Left lung (tissue), 10 donors: ENCODE results near the gene SAMHD1. TPM values are rescaled to one million over a fixed set of nuclear protein-coding genes. Genes with fewer than 3 reads are reported as not detected.

ENCODE experiments used
- ATAC-seq: fragments of 200-7000 bp; cut with Tn5 transposase; one replicate; pipeline ENCODE4 v1.9.1; 2020; ENCODE audit warnings: moderate library complexity
- DNase-seq, 4 donors: peaks; one replicate each; pipeline ENCODE4 v3.0.0-alpha.2; 2013 to 2020
- H3K27ac ChIP-seq, 2 donors: fragments of 200-600 bp; sonication (generic) in 1 of 2; one replicate each; pipeline versions ENCODE4 v1.5.0 to v1.8.0; 2020 to 2021
- H3K27me3 ChIP-seq, 2 donors: fragments of 200-600 bp; sonication (generic) in 1 of 2; one replicate each; pipeline versions ENCODE4 v1.5.0 to v1.8.0; 2020 to 2021
- H3K36me3 ChIP-seq, 2 donors: fragments of 200-600 bp; sonication (generic) in 1 of 2; one replicate each; pipeline versions ENCODE4 v1.5.0 to v1.8.0; 2020 to 2021
- H3K4me1 ChIP-seq, 2 donors: fragments of 200-600 bp; one replicate each; pipeline ENCODE4 v1.8.0; 2021
- H3K4me3 ChIP-seq, 2 donors: fragments of 200-600 bp; sonication (generic) in 1 of 2; one replicate each; pipeline versions ENCODE4 v1.5.0 to v1.8.0; 2020 to 2021; ENCODE audit warnings: mild to moderate bottlenecking in 1 of 2
- H3K9me3 ChIP-seq, 2 donors: fragments of 200-600 bp; sonication (generic) in 1 of 2; one replicate each; pipeline versions ENCODE4 v1.5.0 to v1.8.0; 2020 to 2021
- CTCF ChIP-seq, 2 donors: fragments of 200-600 bp; sonication (generic) in 1 of 2; IDR thresholded peaks; one replicate each; pipeline versions ENCODE4 v1.5.0 to v1.8.0; 2021; ENCODE audit warnings: antibody characterized with exemption in 2 of 2
- intact Hi-C, 2 donors: fragments of 100-400 bp; cut with DNase I; formaldehyde crosslinking; loops; one replicate each; pipeline versions ENCODE4 v1.11.2 to v1.14.2; 2022
- polyA plus RNA-seq, 6 donors: library from polyadenylated mRNA; unstranded; fragments of 120-200 nt; gene quantifications; one replicate each; pipeline ENCODE4 v1.2.1, GENCODE V29; 2013; ENCODE audit not compliant: insufficient read length in 6 of 6
- total RNA-seq, 2 donors: library from RNA; stranded (reverse); fragmentation: NEBNext Ultra II Directional; extraction: Animal tissue kit (Norgen Biotek cat#: 25700); gene quantifications; one replicate each; pipeline ENCODE4 v1.2.1, GENCODE V29; 2021
- donor health status: DM: no; HTN: yes; CAD: no.
- donor health status: DM: no; HTN: no; CAD: no.

Gene SAMHD1
- total and polyA plus RNA-seq, 8 donors: 31.8 to 197 (median 38.7) TPM

GRCh38 chr20:36927704-36928103, 23.8 kb downstream of the SAMHD1 start:
- no peak overlapping the region for H3K4me3 ChIP-seq
- ATAC-seq (no peak), DNase-seq (no peak)
- peaks cover 0 to 100% of the 10 kb centered on the region in 2 donors for H3K36me3 ChIP-seq
- no peaks in the 10 kb centered on the region for H3K27me3 ChIP-seq
- H3K4me1 ChIP-seq: peaks cover 3 to 35% of the 10 kb centered on the region in 2 donors
- no peak for TF ChIP-seq CTCF (IDR thresholded peaks at IDR 0.05)
- H3K9me3 ChIP-seq: no peaks in the 10 kb centered on the region
- no peak overlapping the region for H3K27ac ChIP-seq
- intact Hi-C loops: no loop called here

- intact Hi-C loops: no loop called here
- no peak for ATAC-seq
- no peak for TF ChIP-seq CTCF (IDR thresholded peaks at IDR 0.05)
- Histone ChIP-seq H3K36me3 (peaks cover 0 to 100% of the 10 kb centered on the region in 2 donors), H3K27ac (no peak overlapping the region), H3K4me3 (no peak overlapping the region), H3K9me3 (no peaks in the 10 kb centered on the region), H3K4me1 (peaks cover 0 to 26% of the 10 kb centered on the region in 2 donors), H3K27me3 (no peaks in the 10 kb centered on the region)
- no peak for DNase-seq
These were observed 24.8 kb downstream of the SAMHD1 start for GRCh38 chr20:36926653-36927200.

- Histone ChIP-seq H3K4me3 (no peak overlapping the region), H3K4me1 (peaks cover 0 to 14% of the 10 kb centered on the region in 2 donors), H3K27me3 (no peaks in the 10 kb centered on the region), H3K27ac (no peak overlapping the region), H3K36me3 (peaks cover 0 to 100% of the 10 kb centered on the region in 2 donors), H3K9me3 (no peaks in the 10 kb centered on the region)
- no peak for ATAC-seq
- no peak for DNase-seq
- TF ChIP-seq CTCF (IDR thresholded peaks at IDR 0.05): no peak
- intact Hi-C loops: no loop called here
These were observed 26.3 kb downstream of the SAMHD1 start for GRCh38 chr20:36925234-36925633.

GRCh38 chr20:36924167-36925045, 27.1 kb downstream of the SAMHD1 start:
- peaks cover 0 to 95% of the 10 kb centered on the region in 2 donors for H3K36me3 ChIP-seq
- no peak overlapping the region for H3K27ac ChIP-seq

More at GRCh38 chr20:36924167-36925045, 27.1 kb downstream of the SAMHD1 start:
- ATAC-seq: no peak
- H3K9me3 ChIP-seq: no peaks in the 10 kb centered on the region
- intact Hi-C loops: no loop called here
- no peaks in the 10 kb centered on the region for H3K27me3 ChIP-seq
- no peak overlapping the region for H3K4me3 ChIP-seq
- TF ChIP-seq CTCF (IDR thresholded peaks at IDR 0.05): no peak
- peaks cover 0 to 14% of the 10 kb centered on the region in 2 donors for H3K4me1 ChIP-seq
- no peak for DNase-seq
